Thymus (tissue), 14 donors: Measurements from ENCODE around the gene NHSL2. TPM values are rescaled to one million over a fixed set of nuclear protein-coding genes. Genes with fewer than 3 reads are reported as not detected.
A peak's percentile ranks its signal among the peaks of the same experiment; 100 is the strongest.
"Not testable (repeated sequence)": the region's sequence is repeated elsewhere in the genome, so short reads cannot be mapped to it uniquely, and the experiment has no call there.

Experiments used
- DNase-seq, 9 donors: peaks; one replicate each; pipeline ENCODE4 v3.0.0-alpha.2; 2013; ENCODE audit warnings: low spot score in 9 of 9, low read depth in 6 of 9, missing footprints in 1 of 9
- H3K27ac ChIP-seq, 2 donors: one replicate each; pipeline ENCODE4 v1.5.1; 2013; ENCODE audit warnings: control low read depth in 1 of 2, low read depth in 1 of 2, low read length in 1 of 2, mild to moderate bottlenecking in 1 of 2, moderate library complexity in 1 of 2
- H3K27me3 ChIP-seq, 2 donors: one replicate each; pipeline ENCODE4 v1.5.1; 2013; ENCODE audit warnings: low read length in 1 of 2; ENCODE audit not compliant: control insufficient read depth in 2 of 2, insufficient read depth in 1 of 2
- H3K36me3 ChIP-seq, 2 donors: one replicate each; pipeline ENCODE4 v1.5.1; 2013; ENCODE audit warnings: low read length in 1 of 2, mild to moderate bottlenecking in 1 of 2, moderate library complexity in 1 of 2; ENCODE audit not compliant: control insufficient read depth in 2 of 2, insufficient read depth in 2 of 2
- H3K4me1 ChIP-seq, 2 donors: one replicate each; pipeline ENCODE4 v1.5.1; 2013; ENCODE audit warnings: low read length in 2 of 2; ENCODE audit not compliant: control insufficient read depth in 2 of 2, insufficient read depth in 2 of 2
- H3K4me3 ChIP-seq, 2 donors: one replicate each; pipeline ENCODE4 v1.5.1; 2013; ENCODE audit warnings: low read length in 2 of 2, control low read depth in 1 of 2, mild to moderate bottlenecking in 1 of 2
- H3K9me3 ChIP-seq, 2 donors: one replicate each; pipeline ENCODE4 v1.5.1; 2013; ENCODE audit warnings: low read length in 1 of 2, mild to moderate bottlenecking in 1 of 2; ENCODE audit not compliant: control insufficient read depth in 2 of 2, insufficient read depth in 1 of 2
- WGBS: extraction: QIAGEN DNeasy Blood & Tissue Kit; methylation state at CpG from one replicate; pipeline ENCODE4 v1.1.7; 2013; 5-methylcytosine and 5-hydroxymethylcytosine counted together
- long read RNA-seq, 10 donors: transcript quantifications; one replicate each; lab custom pipeline, GENCODE V29; 2026
- polyA plus RNA-seq: library from polyadenylated mRNA; stranded (reverse); fragments of 200-250 nt; gene quantifications from one replicate; pipeline ENCODE4 v1.2.3, GENCODE V29; 2013
- total RNA-seq: library from RNA; stranded (reverse); fragments of 120-200 nt; gene quantifications from one replicate; pipeline ENCODE4 v1.2.4, GENCODE V29; 2013
- donor health status: healthy.

NHSL2 gene
- 0.80 TPM for total RNA-seq
- 0.80 TPM for polyA plus RNA-seq
- long read RNA-seq, donor 1 = 0 reads
- long read RNA-seq, donor 2 = 0 reads
- long read RNA-seq, donor 3 = 0 reads
- long read RNA-seq, donor 4 = 0 reads
- long read RNA-seq, donor 5 = 0 reads
- long read RNA-seq, donor 6 = 0 reads
- long read RNA-seq, donor 7 = 0 reads
- long read RNA-seq, donor 8 = 0 reads
- long read RNA-seq, donor 9 = 0 reads
- long read RNA-seq, donor 10 = 0 reads

GRCh38 chrX:71910643-71910985 lies at the start of gene NHSL2:
Gene NHSL2 (plus strand): TSS chrX:71910845.
- H3K36me3 ChIP-seq = no peaks in the 10 kb centered on the region
- peak within 1 kb of the TSS; percentile 8 to 41 for H3K4me3 ChIP-seq
- no peak within 1 kb of the TSS for H3K27ac ChIP-seq
- peak in 2 of 9 donors; percentile 3 to 19 for DNase-seq
- WGBS = under 1% methylated on average over 24 of the region's 26 CpGs
- peaks cover 12 to 53% of the 10 kb centered on the region in 2 donors for H3K27me3 ChIP-seq
- H3K9me3 ChIP-seq = no peaks in the 10 kb centered on the region
- H3K4me1 ChIP-seq = no peaks in the 10 kb centered on the region

- H3K36me3 ChIP-seq = no peaks in the 10 kb centered on the region
- DNase-seq = no peak
- WGBS = 98% methylated on average over 16 of the region's 16 CpGs
- no peaks in the 10 kb centered on the region for H3K9me3 ChIP-seq
- H3K4me1 ChIP-seq = peaks cover 0 to 17% of the 10 kb centered on the region in 2 donors
- H3K27ac ChIP-seq = no peak overlapping the region
- no peaks in the 10 kb centered on the region for H3K27me3 ChIP-seq
- no peak overlapping the region for H3K4me3 ChIP-seq
Observed at GRCh38 chrX:71867680-71868079, 43.0 kb upstream of the NHSL2 start.

GRCh38 chrX:71869566-71869965 lies 41.1 kb upstream of the NHSL2 start:
- not testable (repeated sequence) for H3K9me3 ChIP-seq, H3K27me3 ChIP-seq, DNase-seq, H3K36me3 ChIP-seq, H3K4me3 ChIP-seq, H3K27ac ChIP-seq
- peaks cover 0 to 17% of the 10 kb centered on the region in 2 donors for H3K4me1 ChIP-seq
- WGBS = 17% methylated on average over 7 of the region's 10 CpGs

- Histone ChIP-seq H3K27me3 (no peaks in the 10 kb centered on the region), H3K9me3 (no peaks in the 10 kb centered on the region), H3K4me1 (peaks cover 0 to 17% of the 10 kb centered on the region in 2 donors), H3K27ac (no peak overlapping the region), H3K4me3 (no peak overlapping the region), H3K36me3 (no peaks in the 10 kb centered on the region)
- 79% methylated on average over 15 of the region's 15 CpGs for WGBS
- peak in 1 of 9 donors; percentile 4 for DNase-seq
Observed at GRCh38 chrX:71870208-71871098, 40.2 kb upstream of the NHSL2 start.

GRCh38 chrX:71871367-71871766 lies 39.3 kb upstream of the NHSL2 start:
- Histone ChIP-seq H3K27me3 (no peaks in the 10 kb centered on the region), H3K9me3 (no peaks in the 10 kb centered on the region), H3K4me3 (no peak overlapping the region), H3K4me1 (peaks cover 0 to 17% of the 10 kb centered on the region in 2 donors), H3K27ac (no peak overlapping the region), H3K36me3 (no peaks in the 10 kb centered on the region)
- 100% methylated on average over 6 of the region's 6 CpGs for WGBS
- no peak for DNase-seq

GRCh38 chrX:71872542-71873458 lies 37.8 kb upstream of the NHSL2 start:
- DNase-seq = no peak
- Histone ChIP-seq H3K27ac (no peak overlapping the region), H3K27me3 (no peaks in the 10 kb centered on the region), H3K36me3 (no peaks in the 10 kb centered on the region), H3K4me3 (no peak overlapping the region), H3K9me3 (no peaks in the 10 kb centered on the region), H3K4me1 (peaks cover 0 to 17% of the 10 kb centered on the region in 2 donors)
- 95% methylated on average over 53 of the region's 53 CpGs for WGBS

- DNase-seq = no peak
- no peaks in the 10 kb centered on the region for H3K36me3 ChIP-seq
- H3K9me3 ChIP-seq = no peaks in the 10 kb centered on the region
- H3K4me3 ChIP-seq = no peak overlapping the region
- H3K4me1 ChIP-seq = peaks cover 0 to 17% of the 10 kb centered on the region in 2 donors
- H3K27ac ChIP-seq = no peak overlapping the region
- 97% methylated on average over 12 of the region's 12 CpGs for WGBS
- no peaks in the 10 kb centered on the region for H3K27me3 ChIP-seq
Observed at GRCh38 chrX:71873459-71873833, 37.2 kb upstream of the NHSL2 start.

GRCh38 chrX:71876841-71877240 lies 33.8 kb upstream of the NHSL2 start:
- WGBS = 97% methylated on average over 27 of the region's 32 CpGs
- not testable (repeated sequence) for H3K27ac ChIP-seq, H3K4me3 ChIP-seq, H3K4me1 ChIP-seq, DNase-seq, H3K27me3 ChIP-seq, H3K36me3 ChIP-seq, H3K9me3 ChIP-seq

- no peak for DNase-seq
- H3K9me3 ChIP-seq = no peaks in the 10 kb centered on the region
- H3K36me3 ChIP-seq = no peaks in the 10 kb centered on the region
- 84% methylated on average over 3 of the region's 3 CpGs for WGBS
- no peaks in the 10 kb centered on the region for H3K27me3 ChIP-seq
- no peak overlapping the region for H3K27ac ChIP-seq
- no peak overlapping the region for H3K4me3 ChIP-seq
- H3K4me1 ChIP-seq = no peaks in the 10 kb centered on the region
Observed at GRCh38 chrX:71885099-71885498, 25.5 kb upstream of the NHSL2 start.
